GM21447 (cell line): ENCODE results near the gene PTPRN2.
"Not testable (repeated sequence)": the region's sequence is repeated elsewhere in the genome, so short reads cannot be mapped to it uniquely, and the experiment has no call there.

Experiments
- ATAC-seq: cut with Tn5 transposase; IDR thresholded peaks from one replicate; pipeline ENCODE4 v1.9.1; 2021; ENCODE audit not compliant: unreplicated experiment

The PTPRN2 gene

GRCh38 chr7:158274996-158275395 is 312.6 kb downstream of the PTPRN2 start:
- ATAC-seq = no peak

GRCh38 chr7:158274404-158274811 is 313.2 kb downstream of the PTPRN2 start:
- ATAC-seq = no peak

GRCh38 chr7:158273756-158274342 is 313.8 kb downstream of the PTPRN2 start:
- not testable (repeated sequence) for ATAC-seq

- no peak for ATAC-seq
These were observed 314.4 kb downstream of the PTPRN2 start for GRCh38 chr7:158273138-158273651.

GRCh38 chr7:158272509-158273137 is 315.0 kb downstream of the PTPRN2 start:
- no peak for ATAC-seq

- no peak for ATAC-seq
These were observed 315.5 kb downstream of the PTPRN2 start for GRCh38 chr7:158272091-158272490.

- ATAC-seq = no peak
These were observed 316.0 kb downstream of the PTPRN2 start for GRCh38 chr7:158271646-158272045.

- ATAC-seq = no peak
These were observed 316.7 kb downstream of the PTPRN2 start for GRCh38 chr7:158270856-158271413.

- ATAC-seq = no peak
These were observed 317.4 kb downstream of the PTPRN2 start for GRCh38 chr7:158270106-158270775.

- ATAC-seq = no peak
These were observed 318.6 kb downstream of the PTPRN2 start for GRCh38 chr7:158268816-158269535.

- ATAC-seq = no peak
These were observed 319.7 kb downstream of the PTPRN2 start for GRCh38 chr7:158267742-158268435.

GRCh38 chr7:158266817-158267741 is 320.5 kb downstream of the PTPRN2 start:
- ATAC-seq = no peak

- ATAC-seq = no peak
These were observed 321.2 kb downstream of the PTPRN2 start for GRCh38 chr7:158266426-158266816.

- no peak for ATAC-seq
These were observed 321.9 kb downstream of the PTPRN2 start for GRCh38 chr7:158265743-158266080.

GRCh38 chr7:158264881-158265742 is 322.5 kb downstream of the PTPRN2 start:
- ATAC-seq = no peak

- ATAC-seq = no peak
These were observed 323.5 kb downstream of the PTPRN2 start for GRCh38 chr7:158263964-158264748.

GRCh38 chr7:158263110-158263963 is 324.3 kb downstream of the PTPRN2 start:
- ATAC-seq = no peak
